ENCODE data around the gene PTPA. TPM values are rescaled to one million over a fixed set of nuclear protein-coding genes. Genes with fewer than 3 reads are reported as not detected.
"Not testable (repeated sequence)": the region's sequence is repeated elsewhere in the genome, so short reads cannot be mapped to it uniquely, and the experiment has no call there.

PTPA gene
- total RNA-seq, 3 donors from 2014 or later (not counting 1 experiment from before 2014, with no cell fraction given): 63.2 to 69.4 (median 64.9) TPM

DNA sequence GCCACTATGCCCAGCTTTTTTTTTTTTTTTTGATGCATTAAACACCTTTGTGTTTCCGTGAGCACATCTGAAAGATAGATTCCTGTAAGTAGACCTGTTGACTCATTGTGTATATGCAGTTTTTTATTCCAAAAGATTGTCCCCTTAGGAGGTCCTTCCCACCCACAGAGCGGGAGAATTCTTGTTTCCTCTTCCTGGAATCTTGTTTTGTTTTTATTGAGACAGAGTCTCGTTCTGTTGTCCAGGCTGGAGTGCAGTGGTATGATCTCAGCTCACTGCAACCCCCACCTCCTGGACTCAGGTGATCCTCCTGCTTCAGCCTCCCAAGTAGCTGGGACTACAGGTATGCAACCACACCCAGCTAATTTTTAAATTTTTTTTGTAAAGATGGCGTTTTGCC is 7.6 kb downstream of the PTPA start:
- no peaks in the 10 kb centered on the region for H3K9me3 Mint-ChIP-seq
- H3K4me1 ChIP-seq (ENCODE audit: control insufficient read depth, insufficient read depth, low read length): peaks cover under 1% of the 10 kb centered on the region
- no peak overlapping the region for H3K27ac Mint-ChIP-seq
- no peaks in the 10 kb centered on the region for H3K27me3 Mint-ChIP-seq (ENCODE audit: low read depth in 2 of 2)
- H3K9me3 ChIP-seq (ENCODE audit: control insufficient read depth, insufficient read depth, low read length): no peaks in the 10 kb centered on the region
- TF ChIP-seq CTCF (IDR thresholded peaks at IDR 0.05): no peak
- 96% methylated on average over 2 of the region's 4 CpGs for WGBS (ENCODE audit: insufficient coverage)
- no peak overlapping the region for H3K4me3 ChIP-seq (ENCODE audit: low read length)
- no peak overlapping the region for H3K4me3 Mint-ChIP-seq
- no peak for DNase-seq
- peaks cover 4 to 10% of the 10 kb centered on the region in 2 donors for H3K4me1 Mint-ChIP-seq
- H3K27ac ChIP-seq (ENCODE audit: low read length): no peak overlapping the region
- intact Hi-C loops (cut with micrococcal nuclease): no loop called here
- no peaks in the 10 kb centered on the region for H3K36me3 Mint-ChIP-seq
- H3K27me3 ChIP-seq (ENCODE audit: control insufficient read depth, insufficient read depth, low read length): no peaks in the 10 kb centered on the region
- no peak for ATAC-seq
- peaks cover 24% of the 10 kb centered on the region for H3K36me3 ChIP-seq (ENCODE audit: control insufficient read depth, insufficient read depth, low read length)

- H3K4me1 ChIP-seq (ENCODE audit: control insufficient read depth, insufficient read depth, low read length): no peaks in the 10 kb centered on the region
- no peak overlapping the region for H3K27ac ChIP-seq (ENCODE audit: low read length)
- DNase-seq: no peak
- H3K9me3 Mint-ChIP-seq: no peaks in the 10 kb centered on the region
- H3K4me1 Mint-ChIP-seq: peaks cover 4 to 5% of the 10 kb centered on the region in 2 donors
- H3K4me3 Mint-ChIP-seq: no peak overlapping the region
- peaks cover 39% of the 10 kb centered on the region for H3K36me3 ChIP-seq (ENCODE audit: control insufficient read depth, insufficient read depth, low read length)
- no peaks in the 10 kb centered on the region for H3K9me3 ChIP-seq (ENCODE audit: control insufficient read depth, insufficient read depth, low read length)
- WGBS (ENCODE audit: insufficient coverage): 89% methylated on average over 3 of the region's 3 CpGs
- TF ChIP-seq CTCF (IDR thresholded peaks at IDR 0.05): no peak
- H3K27me3 ChIP-seq (ENCODE audit: control insufficient read depth, insufficient read depth, low read length): no peaks in the 10 kb centered on the region
- no peaks in the 10 kb centered on the region for H3K27me3 Mint-ChIP-seq (ENCODE audit: low read depth in 2 of 2)
- H3K4me3 ChIP-seq (ENCODE audit: low read length): no peak overlapping the region
- intact Hi-C loops (cut with micrococcal nuclease): no loop called here
- H3K27ac Mint-ChIP-seq: no peak overlapping the region
- ATAC-seq: no peak
- H3K36me3 Mint-ChIP-seq: no peaks in the 10 kb centered on the region
Observed at GRCh38 chr9:129121483-129121882, 10.3 kb downstream of the PTPA start.

DNA sequence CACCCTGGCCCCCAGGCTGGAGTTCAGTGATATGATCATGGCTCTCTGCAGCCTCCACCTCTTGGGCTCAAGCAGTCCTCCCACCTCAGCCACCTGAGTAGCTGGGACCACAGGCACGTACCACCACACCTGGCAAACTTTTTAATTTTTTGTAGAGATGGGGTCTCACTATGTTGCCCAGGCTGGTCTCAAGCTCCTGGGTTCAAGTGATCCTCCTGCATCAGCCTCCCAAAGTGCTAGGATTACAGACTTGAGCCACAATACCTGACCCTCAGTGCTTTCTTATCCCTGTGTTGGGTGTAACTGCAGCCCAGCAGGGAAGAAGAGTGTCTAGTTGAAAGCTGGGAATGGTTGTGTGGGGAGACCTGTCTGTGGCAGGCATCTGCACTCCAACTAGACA is 10.9 kb downstream of the PTPA start:
- Histone ChIP-seq H3K27me3 (ENCODE audit: control insufficient read depth, insufficient read depth, low read length) (no peaks in the 10 kb centered on the region), H3K9me3 (ENCODE audit: control insufficient read depth, insufficient read depth, low read length) (no peaks in the 10 kb centered on the region), H3K4me1 (ENCODE audit: control insufficient read depth, insufficient read depth, low read length) (no peaks in the 10 kb centered on the region), H3K36me3 (ENCODE audit: control insufficient read depth, insufficient read depth, low read length) (peaks cover 41% of the 10 kb centered on the region), H3K4me3 (ENCODE audit: low read length) (no peak overlapping the region), H3K27ac (ENCODE audit: low read length) (no peak overlapping the region)
- Mint-ChIP-seq H3K36me3 (no peaks in the 10 kb centered on the region), H3K27ac (no peak overlapping the region), H3K9me3 (no peaks in the 10 kb centered on the region), H3K4me1 (peaks cover 4 to 5% of the 10 kb centered on the region in 2 donors), H3K27me3 (ENCODE audit: low read depth in 2 of 2) (no peaks in the 10 kb centered on the region), H3K4me3 (no peak overlapping the region)
- DNase-seq: no peak
- ATAC-seq: no peak
- no peak for TF ChIP-seq CTCF (IDR thresholded peaks at IDR 0.05)
- WGBS (ENCODE audit: insufficient coverage): 89% methylated on average over 1 of the region's 1 CpG
- intact Hi-C loops (cut with micrococcal nuclease): no loop called here

- H3K27ac ChIP-seq (ENCODE audit: low read length); H3K27ac Mint-ChIP-seq; H3K27me3 Mint-ChIP-seq (ENCODE audit: low read depth in 2 of 2); H3K27me3 ChIP-seq (ENCODE audit: control insufficient read depth, insufficient read depth, low read length); H3K9me3 ChIP-seq (ENCODE audit: control insufficient read depth, insufficient read depth, low read length); DNase-seq; ATAC-seq; H3K4me3 ChIP-seq (ENCODE audit: low read length); H3K4me3 Mint-ChIP-seq; H3K36me3 Mint-ChIP-seq; intact Hi-C loops (cut with micrococcal nuclease); H3K4me1 Mint-ChIP-seq; H3K4me1 ChIP-seq (ENCODE audit: control insufficient read depth, insufficient read depth, low read length); H3K9me3 Mint-ChIP-seq: not testable (repeated sequence)
- WGBS (ENCODE audit: insufficient coverage): 91% methylated on average over 12 of the region's 15 CpGs
- peaks cover 47% of the 10 kb centered on the region for H3K36me3 ChIP-seq (ENCODE audit: control insufficient read depth, insufficient read depth, low read length)
Observed at GRCh38 chr9:129122976-129123375, 11.8 kb downstream of the PTPA start.

All from natural killer cell (primary cell).